Heart right ventricle (tissue), 16 donors: Measurements from ENCODE around the gene SHC4. TPM values are rescaled to one million over a fixed set of nuclear protein-coding genes. Genes with fewer than 3 reads are reported as not detected.

Experiments
- ATAC-seq, 8 donors: fragments of 200-7000 bp; cut with Tn5 transposase; one replicate each; pipeline ENCODE4 v1.9.1; 2020; ENCODE audit warnings: mild to moderate bottlenecking in 8 of 8, moderate library complexity in 8 of 8, moderate number of reproducible peaks in 1 of 8
- DNase-seq, 2 donors: peaks; one replicate each; pipeline ENCODE4 v3.0.0-alpha.2; 2020
- H3K27ac ChIP-seq, 10 donors: fragments of 200-600 bp; sonication (generic) in 2 of 10; one replicate each; pipeline versions ENCODE4 v1.5.0 to v1.8.0; 2020 to 2022; ENCODE audit warnings: mild to moderate bottlenecking in 3 of 10
- H3K27me3 ChIP-seq, 7 donors: fragments of 200-600 bp; one replicate each; pipeline ENCODE4 v1.8.0; 2021 to 2022; ENCODE audit warnings: mild to moderate bottlenecking in 2 of 7
- H3K36me3 ChIP-seq, 9 donors: fragments of 200-600 bp; sonication (generic) in 1 of 9; one replicate each; pipeline versions ENCODE4 v1.5.0 to v1.8.0; 2020 to 2022; ENCODE audit warnings: mild to moderate bottlenecking in 2 of 9
- H3K4me1 ChIP-seq, 9 donors: fragments of 200-600 bp; sonication (generic) in 1 of 9; one replicate each; pipeline versions ENCODE4 v1.5.0 to v1.8.0; 2020 to 2022; ENCODE audit warnings: mild to moderate bottlenecking in 4 of 9
- H3K4me3 ChIP-seq, 10 donors: fragments of 200-600 bp; sonication (generic) in 2 of 10; one replicate each; pipeline versions ENCODE4 v1.5.0 to v1.8.0; 2020 to 2022; ENCODE audit warnings: mild to moderate bottlenecking in 7 of 10, moderate library complexity in 2 of 10
- H3K9me3 ChIP-seq, 11 donors: fragments of 200-600 bp in 10 of 11; sonication (generic) in 2 of 11; one replicate each; pipeline versions ENCODE4 v1.5.0 to v1.8.0; 2013 to 2022; ENCODE audit warnings: mild to moderate bottlenecking in 2 of 11, control low read depth in 1 of 11, moderate library complexity in 1 of 11
- CTCF ChIP-seq, 9 donors: fragments of 200-600 bp; sonication (generic) in 2 of 9; IDR thresholded peaks; one replicate each; pipeline versions ENCODE4 v1.5.0 to v1.8.0; 2021 to 2022; ENCODE audit warnings: antibody characterized with exemption in 9 of 9, mild to moderate bottlenecking in 5 of 9, moderate library complexity in 1 of 9
- WGBS, 2 donors: extraction: QIAGEN DNeasy Blood & Tissue Kit; methylation state at CpG; one replicate each; pipeline ENCODE4 v1.1.7; 2013; ENCODE audit warnings: inconsistent platforms in 1 of 2; 5-methylcytosine and 5-hydroxymethylcytosine counted together
- intact Hi-C, 10 donors: fragments of 100-400 bp; cut with DNase I; formaldehyde crosslinking; loops; one replicate each; pipeline versions ENCODE4 v1.11.1 to v1.14.2; 2022
- polyA plus RNA-seq, 2 donors: library from polyadenylated mRNA; stranded (reverse); fragments of 200-250 nt; gene quantifications; one replicate each; pipeline ENCODE4 v1.2.3, GENCODE V29; 2013
- total RNA-seq, 10 donors: library from RNA; stranded (reverse); fragmentation: NEBNext Ultra II Directional in 3 of 10; extraction: Animal tissue kit (Norgen Biotek cat#: 25700) in 3 of 10; gene quantifications; one replicate each; pipeline versions ENCODE4 v1.2.1 to v1.2.4, GENCODE V29; 2021 to 2023
- donor health status: Arrhythmogenic right ventricular cardiomyopathy.
- donor health status: ischemic (EF 13 %, LVEDD 7.1; RV severe dilation, severe dysfunction).
- donor health status: healthy with polysubstance abuse.
- donor health status: DM: no; HTN: yes; CAD: no.
- donor health status: DM: no; HTN: no; CAD: no.
- donor health status: ischemic (EF 25% LVEDD 6.9; RV normal size, moderate dysfunction).
- donor health status: ischemic (EF 25% LVEDD 5.7; RV mildly dilated, moderate dysfunction).
- donor health status: healthy.
- donor health status: DM: yes; HTN: yes; CAD: no.
- donor health status: Ischemic cardiomyopathy.
- donor health status: ischemic (EF 35%, LVEDD 5.7; RV mildly dilated, moderate dysfunction).
- donor health status: nonischemic (EF 11% LVEDD 7.7; RV severe dilation, severe dysfunction).
- donor health status: DM: yes; HTN: yes; CAD: no.
- donor health status: PGD.
- donor health status: ischemic (EF 29% LVEDD 5.4; RV normal size, mild dysfunction).
- donor health status: nonischemic (EF 23%, LVEDD 6.1; RV moderate dilation, normal function).

Gene SHC4
- total and polyA plus RNA-seq, 12 donors, result 1.2 to 4.9 (median 2.2) TPM

- no peak overlapping the region for H3K4me3 ChIP-seq
- no peaks in the 10 kb centered on the region for H3K36me3 ChIP-seq
- TF ChIP-seq CTCF (IDR thresholded peaks at IDR 0.05), result no peak
- ATAC-seq (no peak), DNase-seq (no peak)
- H3K9me3 ChIP-seq, result no peaks in the 10 kb centered on the region
- 62 to 82% methylated on average over 1 of the region's 1 CpG for WGBS, 2 donors
- H3K27ac ChIP-seq, result no peak overlapping the region
- H3K27me3 ChIP-seq, result no peaks in the 10 kb centered on the region
- H3K4me1 ChIP-seq, result peaks cover 0 to 10% (median 0%) of the 10 kb centered on the region in 9 donors
- intact Hi-C loops, result no loop called here
These were observed 27.1 kb downstream of the SHC4 start for GRCh38 chr15:48936666-48937065.

DNA sequence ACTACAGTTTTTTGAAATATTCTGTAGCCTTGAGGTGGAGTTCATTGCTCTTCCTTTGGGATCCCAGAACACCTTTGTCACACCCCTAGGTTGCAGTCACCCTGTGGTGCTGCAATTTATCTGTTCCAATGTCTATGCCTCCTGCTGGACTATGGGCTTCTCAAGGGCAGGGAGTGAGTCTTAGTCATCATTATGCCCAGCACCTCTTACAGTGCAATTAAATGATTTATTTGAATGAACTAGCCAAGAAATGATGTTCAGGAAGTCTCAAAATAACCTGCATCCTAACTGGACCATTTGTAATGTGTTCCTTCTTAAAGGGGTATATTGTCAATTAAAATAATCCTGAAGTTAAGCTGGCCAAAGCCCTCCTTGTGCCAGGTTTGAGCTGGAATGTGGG, 28.5 kb downstream of the SHC4 start:
- no peak overlapping the region for H3K4me3 ChIP-seq
- H3K27me3 ChIP-seq, result no peaks in the 10 kb centered on the region
- H3K9me3 ChIP-seq, result no peaks in the 10 kb centered on the region
- intact Hi-C loops, result no loop called here
- no peak for ATAC-seq
- no peak for TF ChIP-seq CTCF (IDR thresholded peaks at IDR 0.05)
- no peak overlapping the region for H3K27ac ChIP-seq
- peaks cover 0 to 10% (median 0%) of the 10 kb centered on the region in 9 donors for H3K4me1 ChIP-seq
- no peak for DNase-seq
- no peaks in the 10 kb centered on the region for H3K36me3 ChIP-seq

DNA sequence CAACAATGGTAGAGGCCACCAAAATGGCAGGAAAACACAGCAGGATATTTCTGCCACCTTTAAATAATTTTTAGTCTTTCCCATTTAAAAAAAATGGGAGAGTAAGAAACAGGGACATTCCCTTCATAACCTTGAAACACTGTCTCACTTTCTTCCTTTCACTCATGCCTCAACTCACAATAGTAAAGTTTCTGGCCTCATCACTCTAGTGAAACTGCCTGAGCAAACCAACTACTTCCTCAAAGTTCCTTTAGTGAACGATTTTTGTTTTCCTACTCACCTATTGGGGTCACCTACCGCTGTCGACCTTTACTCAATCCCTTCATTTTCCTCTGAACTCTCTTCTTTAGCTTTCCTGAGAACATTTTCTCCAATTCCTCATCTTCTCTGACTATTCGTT, 33.0 kb downstream of the SHC4 start:
- DNase-seq, result no peak
- intact Hi-C loops, result no loop called here
- peaks cover 0 to 3% (median 0%) of the 10 kb centered on the region in 9 donors for H3K4me1 ChIP-seq
- H3K27me3 ChIP-seq, result no peaks in the 10 kb centered on the region
- H3K9me3 ChIP-seq, result no peaks in the 10 kb centered on the region
- H3K4me3 ChIP-seq, result no peak overlapping the region
- TF ChIP-seq CTCF (IDR thresholded peaks at IDR 0.05), result no peak
- WGBS, 2 donors, result 81 to 86% methylated on average over 4 of the region's 4 CpGs
- H3K27ac ChIP-seq, result no peak overlapping the region
- H3K36me3 ChIP-seq, result no peaks in the 10 kb centered on the region
- ATAC-seq, result no peak

- Histone ChIP-seq H3K27me3 (no peaks in the 10 kb centered on the region), H3K36me3 (no peaks in the 10 kb centered on the region), H3K27ac (no peak overlapping the region), H3K4me1 (peaks cover 0 to 7% (median 0%) of the 10 kb centered on the region in 9 donors), H3K4me3 (no peak overlapping the region), H3K9me3 (no peaks in the 10 kb centered on the region)
- ATAC-seq (no peak), DNase-seq (no peak)
- intact Hi-C loops, result loop anchor here in 1 of 10 donors (5.0 kb wide), 1 partner anchor 1057 kb away; no protein-coding TSS in a partner anchor
- 83 to 84% methylated on average over 3 of the region's 3 CpGs for WGBS, 2 donors
- TF ChIP-seq CTCF (IDR thresholded peaks at IDR 0.05), result no peak
These were observed 34.1 kb downstream of the SHC4 start for GRCh38 chr15:48929661-48930060.
